Fibroblast of skin of abdomen (primary cell): ENCODE data around the gene C1orf167. TPM values are rescaled to one million over a fixed set of nuclear protein-coding genes. Genes with fewer than 3 reads are reported as not detected.

Source experiments
- DNase-seq: peaks from one replicate; pipeline ENCODE4 v3.0.0-alpha.2; 2013
- polyA plus RNA-seq, 2 experiments: library from polyadenylated mRNA; unstranded; fragments of 120-200 nt; gene quantifications; one replicate each; pipeline ENCODE4 v1.2.1, GENCODE V29; 2013; ENCODE audit not compliant: insufficient read length in 2 of 2

Gene C1orf167, protein sequence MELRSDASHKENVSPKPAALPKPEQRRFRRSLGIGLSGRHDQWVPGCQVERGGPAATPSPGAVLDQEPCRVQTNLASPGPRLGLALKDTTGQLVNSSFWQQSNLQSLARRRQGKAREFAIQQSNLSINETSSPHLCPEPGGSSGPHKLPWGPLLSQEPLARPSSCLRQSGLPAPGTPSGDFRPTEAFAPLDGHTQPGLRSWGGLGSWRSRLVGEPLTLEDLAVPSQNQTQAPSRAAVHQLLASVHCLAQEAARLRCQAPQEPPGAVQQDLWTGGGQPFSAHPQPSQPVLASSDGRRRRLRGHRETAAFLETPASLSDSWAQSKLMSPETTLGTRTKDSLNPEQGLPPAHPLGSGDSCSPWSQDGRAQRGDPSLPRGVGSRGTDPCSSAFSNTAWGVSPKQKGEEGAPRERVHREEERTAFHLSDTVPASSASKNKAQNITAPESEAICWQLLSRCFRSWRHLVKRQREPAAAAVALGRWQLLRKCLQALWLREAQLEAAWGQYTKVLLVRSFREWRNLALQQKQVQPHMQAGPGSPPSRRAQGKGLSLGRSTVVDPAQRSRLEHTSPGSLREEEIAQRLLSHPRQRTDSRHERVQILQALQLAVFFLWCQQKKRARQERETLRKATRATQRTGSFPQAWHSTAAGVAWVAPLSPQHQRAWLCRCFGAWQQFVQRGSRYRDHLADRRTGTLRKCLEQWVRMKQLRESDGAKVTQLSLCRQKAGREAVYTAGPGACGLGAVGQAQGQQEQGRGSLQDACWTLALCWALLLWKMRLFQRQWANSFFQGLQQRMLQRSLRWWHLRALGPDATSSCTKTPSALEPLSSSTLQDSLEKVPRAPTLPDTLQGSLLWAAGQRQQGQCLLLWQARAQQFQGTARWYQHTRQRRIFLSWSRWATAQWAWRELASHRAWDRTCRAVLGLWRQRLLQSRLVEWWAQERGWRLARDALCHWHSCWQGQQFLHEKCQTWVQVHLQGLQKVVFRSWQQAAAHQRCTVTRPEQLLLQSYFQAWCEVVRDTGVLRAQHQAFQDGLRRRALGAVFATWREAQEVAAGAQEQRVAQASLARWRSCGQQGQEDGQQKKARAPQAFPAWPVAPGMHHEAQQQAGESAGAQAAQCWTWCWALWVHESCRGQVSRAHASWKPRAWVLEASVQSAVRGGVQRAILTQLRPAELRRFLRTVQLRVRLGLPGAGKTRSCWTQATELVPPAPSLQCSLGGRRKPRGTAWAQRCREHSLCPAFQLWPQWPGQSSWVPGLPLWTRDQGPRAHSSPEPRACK (N-terminal part only)
- polyA plus RNA-seq (2013, experiment 1 of 2; ENCODE audit: insufficient read length): 0.51 TPM
- not detected for polyA plus RNA-seq (2013, experiment 2 of 2; ENCODE audit: insufficient read length)

DNA sequence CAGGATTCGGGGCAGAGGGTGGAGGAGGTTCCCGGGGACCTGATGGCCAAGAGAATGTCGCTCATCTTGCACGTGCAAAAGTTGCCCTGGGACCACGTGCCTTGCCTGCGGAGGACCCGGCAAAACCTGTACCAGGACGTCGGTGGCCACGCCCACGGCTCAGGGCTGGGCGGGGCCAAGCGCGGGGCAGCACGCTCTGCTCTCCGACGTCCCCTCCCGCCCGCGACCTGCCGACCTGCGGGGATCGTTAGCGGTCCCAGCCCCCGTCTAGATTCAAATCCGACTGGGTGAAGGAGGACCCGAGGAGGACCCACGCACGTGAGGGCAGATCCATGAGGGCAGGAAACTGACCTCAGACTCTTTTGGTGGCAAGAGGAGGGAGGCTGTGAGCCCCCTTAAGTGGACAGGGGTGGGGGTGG, at the start of gene C1orf167:
Gene C1orf167 (plus strand): TSS at position 206 of the 419 bp plus-strand sequence. CDS start 2,208 bp downstream, outside the sequence.
- DNase-seq: no peak

DNA sequence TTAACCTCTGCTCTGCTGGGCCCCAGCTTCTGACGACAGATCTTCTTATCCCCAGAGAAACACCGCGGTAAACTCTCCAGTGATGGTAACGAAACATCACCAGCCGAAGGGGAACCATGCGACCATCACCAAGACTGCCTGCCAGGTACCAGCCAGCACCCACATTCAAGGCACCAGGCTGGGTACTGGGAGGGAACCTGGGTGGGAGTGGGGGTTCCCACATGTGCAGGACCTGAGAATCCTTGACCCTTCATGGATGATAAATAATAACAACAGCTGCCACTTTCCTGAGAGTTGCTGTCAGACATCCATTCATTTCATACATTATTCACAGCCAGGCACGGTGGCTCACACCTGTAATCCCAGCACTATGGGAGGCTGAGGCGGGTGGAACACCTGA, 49.7 kb upstream of the C1orf167 start:
- no peak for DNase-seq

DNA sequence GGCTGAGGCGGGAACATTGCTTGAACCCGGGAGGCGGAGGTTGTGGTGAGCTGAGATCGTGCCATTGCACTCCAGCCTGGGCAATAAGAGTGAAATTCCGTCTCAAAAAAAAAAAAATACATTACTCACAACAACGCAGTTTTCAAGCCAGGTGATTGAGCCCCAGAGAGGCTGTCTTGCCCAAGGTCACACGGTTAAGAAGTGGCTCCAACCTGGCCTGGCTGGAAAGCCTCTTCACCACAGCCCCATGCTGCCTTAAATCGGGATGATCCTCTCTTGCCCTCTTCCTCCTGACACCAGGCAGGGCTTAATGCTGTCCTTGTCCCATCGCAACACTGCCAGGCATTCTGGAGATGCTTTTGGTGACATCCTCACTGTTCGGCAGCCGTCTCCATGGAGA, 48.9 kb upstream of the C1orf167 start:
- no peak for DNase-seq

DNA sequence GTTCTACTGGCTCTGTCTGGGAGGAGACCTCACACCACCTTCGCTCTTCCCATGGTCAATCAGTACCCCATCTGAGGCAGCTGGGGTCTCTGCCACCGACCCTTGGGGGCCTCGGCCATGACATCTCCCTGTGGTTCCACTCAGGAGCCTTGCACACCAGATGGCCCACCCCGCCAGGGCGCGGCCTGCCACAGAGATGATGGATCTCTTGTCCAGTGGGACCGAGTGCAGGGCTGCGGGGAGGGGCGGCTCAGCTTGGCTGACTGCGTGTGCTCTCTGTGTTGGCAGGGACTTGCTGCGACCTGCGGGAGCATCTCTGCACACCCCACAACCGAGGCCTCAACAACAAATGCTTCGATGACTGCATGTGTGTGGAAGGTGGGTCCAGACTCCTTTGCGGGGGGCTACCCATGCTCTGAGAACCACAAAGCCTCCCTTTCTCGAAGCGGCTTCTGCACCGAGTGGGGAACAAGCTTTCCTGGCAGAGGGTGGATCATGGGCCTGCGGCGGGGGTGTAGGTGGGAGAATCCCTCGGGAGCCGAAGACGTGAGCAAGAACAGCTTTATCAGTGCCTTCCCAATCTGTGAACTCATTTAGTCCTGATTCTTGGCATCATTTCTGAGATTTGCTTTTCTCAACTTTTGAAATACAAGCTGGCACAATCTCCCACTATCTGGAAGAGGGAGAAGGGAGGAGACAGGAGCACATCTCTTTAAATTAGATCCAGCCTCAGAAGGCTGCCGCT, 47.0 kb upstream of the C1orf167 start:
- DNase-seq: no peak

DNA sequence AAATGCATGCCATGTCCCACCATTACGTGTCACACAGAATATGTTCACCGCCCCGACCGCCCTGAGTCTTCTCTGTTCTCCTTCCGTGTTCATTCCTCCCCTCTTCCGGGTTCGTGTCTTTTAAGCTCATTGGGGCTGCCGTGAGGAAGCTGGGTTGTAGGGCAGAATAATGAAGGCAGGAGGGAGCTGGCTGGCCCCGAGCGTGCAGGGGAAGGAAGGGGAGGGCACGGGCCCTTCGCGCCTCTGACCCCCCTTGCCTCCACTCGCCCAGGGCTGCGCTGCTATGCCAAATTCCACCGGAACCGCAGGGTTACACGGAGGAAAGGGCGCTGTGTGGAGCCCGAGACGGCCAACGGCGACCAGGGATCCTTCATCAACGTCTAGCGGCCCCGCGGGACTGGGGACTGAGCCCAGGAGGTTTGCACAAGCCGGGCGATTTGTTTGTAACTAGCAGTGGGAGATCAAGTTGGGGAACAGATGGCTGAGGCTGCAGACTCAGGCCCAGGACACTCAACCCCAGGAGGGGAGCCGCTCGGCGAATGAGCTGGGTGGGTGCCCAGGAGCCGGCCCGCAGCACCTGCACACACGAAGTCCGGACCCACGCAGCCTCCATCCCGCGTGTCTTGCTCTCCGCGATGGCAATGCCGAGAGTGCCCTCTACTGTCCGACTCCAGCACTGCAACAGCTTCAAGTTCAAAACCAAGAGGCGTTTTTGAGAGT, 42.5 kb upstream of the C1orf167 start:
- DNase-seq: peak; percentile 39

DNA sequence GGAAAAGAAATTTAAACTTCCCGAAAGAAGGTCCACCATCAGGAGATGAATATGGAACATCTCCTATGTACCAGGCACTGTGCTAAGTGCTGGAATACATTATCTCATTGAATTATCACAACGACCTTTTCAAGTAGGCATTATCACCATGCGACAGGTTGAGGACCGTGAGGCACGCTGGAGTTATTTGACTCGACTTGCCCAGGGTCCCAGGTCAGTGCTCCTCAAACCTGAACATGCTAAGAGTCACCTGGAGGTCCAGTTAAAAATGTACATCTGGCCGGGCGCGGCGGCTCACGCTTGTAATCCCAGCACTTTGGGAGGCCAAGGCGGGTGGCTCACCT, 42.0 kb upstream of the C1orf167 start:
- no peak for DNase-seq

DNA sequence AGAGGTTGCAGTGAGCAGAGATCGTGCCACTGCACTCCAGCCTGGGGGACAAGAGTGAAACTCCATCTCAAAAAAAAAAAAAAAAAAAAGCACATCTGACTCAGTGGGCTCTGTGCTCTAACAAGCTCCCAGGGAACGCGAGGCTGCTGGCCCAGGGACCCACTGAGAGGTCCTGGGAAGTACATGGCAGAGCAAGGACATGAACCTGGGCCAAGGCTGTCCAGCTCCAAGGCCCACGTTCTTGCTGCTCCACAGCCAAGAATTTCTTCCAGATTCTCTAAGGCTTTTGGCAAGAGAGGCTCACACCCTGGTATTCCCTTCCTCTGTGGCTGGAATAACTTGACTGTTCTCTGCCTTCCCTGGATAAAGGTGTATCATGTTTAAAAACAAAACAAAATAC, 41.5 kb upstream of the C1orf167 start:
- no peak for DNase-seq

DNA sequence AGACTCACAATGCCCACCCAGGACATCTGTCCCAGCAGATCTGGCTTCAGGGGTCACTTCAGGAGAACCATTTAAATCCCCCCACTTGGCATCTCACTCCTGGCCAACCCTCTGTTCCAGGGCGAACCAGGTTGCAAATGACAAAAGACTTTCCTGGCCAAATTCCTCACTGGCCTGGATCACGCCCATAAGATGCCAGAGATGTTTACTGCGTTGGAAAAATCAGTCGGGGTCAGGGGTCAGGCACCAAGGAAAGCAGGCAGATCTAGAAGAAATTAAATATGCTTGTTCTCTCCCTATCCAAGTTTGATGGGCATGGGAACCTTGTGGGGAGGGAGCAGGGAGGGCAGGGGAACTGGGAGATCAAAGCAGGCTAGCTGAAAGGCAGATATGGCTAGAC, 40.7 kb upstream of the C1orf167 start:
- no peak for DNase-seq

DNA sequence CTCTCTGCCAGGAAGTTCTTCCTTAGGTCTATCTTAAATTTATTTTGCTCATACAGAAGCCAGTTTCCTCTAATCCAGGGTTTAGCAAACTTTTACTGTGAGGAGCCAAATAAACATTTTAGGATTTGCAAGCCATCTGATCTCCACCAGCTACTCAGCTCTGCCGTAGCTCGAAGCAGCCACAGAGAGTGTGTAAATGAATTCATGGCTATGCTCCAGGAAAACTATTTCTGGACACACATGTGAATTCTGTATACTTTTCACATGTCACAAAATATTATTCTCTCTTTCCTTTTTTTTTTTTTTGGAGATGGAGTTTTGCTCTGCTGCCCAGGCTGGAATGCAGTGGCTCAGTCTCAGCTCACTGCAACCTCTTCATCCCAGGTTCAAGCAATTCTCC, 39.5 kb upstream of the C1orf167 start:
- no peak for DNase-seq

DNA sequence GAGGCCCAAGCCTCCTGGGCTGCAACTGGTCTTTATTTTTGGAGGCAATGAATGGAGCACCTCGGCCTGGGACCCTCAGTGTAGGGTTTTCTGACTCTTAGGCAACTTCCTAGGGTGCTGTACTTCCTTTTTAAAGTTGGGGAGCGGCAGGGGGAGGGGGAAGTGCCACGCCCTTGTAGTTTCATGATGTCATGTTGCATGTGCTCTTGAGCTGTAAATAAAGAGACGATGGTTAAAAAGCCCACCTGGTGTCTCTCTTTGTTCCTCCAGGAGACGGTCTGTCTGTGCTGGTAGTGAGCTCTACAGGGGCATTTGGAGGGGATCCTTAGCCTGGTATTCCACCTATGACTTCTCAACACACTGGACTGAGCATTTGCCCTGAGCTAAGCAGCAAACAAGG, 36.4 kb upstream of the C1orf167 start:
- DNase-seq: no peak

DNA sequence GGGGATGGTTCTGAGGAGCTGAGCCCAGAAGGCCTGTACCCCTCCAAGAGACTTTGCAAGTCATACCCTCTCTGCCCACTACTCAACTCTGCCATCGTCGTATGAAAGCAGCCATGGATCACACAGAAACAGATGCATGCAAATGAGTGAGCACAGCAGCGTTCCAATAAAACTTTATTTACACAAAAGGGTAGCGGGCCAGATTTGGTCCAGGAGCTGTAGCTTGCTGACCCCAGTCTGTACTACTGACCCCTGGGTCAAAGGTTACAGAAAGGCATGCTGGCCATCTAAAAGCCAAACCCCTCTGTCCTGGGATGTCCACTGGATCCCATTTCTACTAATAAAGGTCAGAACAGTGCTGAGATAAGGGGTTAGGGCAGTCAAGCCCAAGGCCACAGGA, 34.9 kb upstream of the C1orf167 start:
- no peak for DNase-seq

DNA sequence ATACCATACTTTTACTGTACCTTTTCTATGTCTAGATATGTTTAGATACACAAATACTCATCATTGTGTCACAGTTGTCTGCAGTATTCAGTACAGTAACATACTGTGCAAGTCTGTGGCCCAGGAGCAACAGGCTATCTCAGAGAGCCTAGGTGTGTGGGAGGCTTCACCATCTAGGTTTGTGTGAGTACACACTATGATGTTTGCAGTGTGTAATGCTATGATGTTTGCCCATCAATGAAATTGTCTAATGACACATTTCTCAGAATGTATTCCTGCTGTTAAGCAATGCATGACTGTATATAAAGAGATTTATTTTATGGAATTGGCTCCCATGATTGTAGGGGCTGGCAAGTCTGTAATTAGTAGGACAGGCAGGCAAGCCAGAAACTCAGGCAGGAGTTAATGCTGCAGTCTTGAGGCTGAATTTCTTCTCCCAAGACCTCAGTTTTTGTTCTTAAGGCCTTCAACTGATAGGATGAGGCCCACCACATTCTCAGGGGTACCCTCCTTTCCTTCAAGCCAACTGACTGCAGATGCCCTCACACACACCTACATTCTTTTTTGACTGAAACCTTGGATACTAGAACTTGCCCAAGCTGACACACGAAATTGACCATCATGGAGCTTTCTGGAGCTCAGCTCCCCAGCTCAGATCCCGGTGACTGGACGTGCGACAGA, 33.7 kb upstream of the C1orf167 start:
- no peak for DNase-seq

DNA sequence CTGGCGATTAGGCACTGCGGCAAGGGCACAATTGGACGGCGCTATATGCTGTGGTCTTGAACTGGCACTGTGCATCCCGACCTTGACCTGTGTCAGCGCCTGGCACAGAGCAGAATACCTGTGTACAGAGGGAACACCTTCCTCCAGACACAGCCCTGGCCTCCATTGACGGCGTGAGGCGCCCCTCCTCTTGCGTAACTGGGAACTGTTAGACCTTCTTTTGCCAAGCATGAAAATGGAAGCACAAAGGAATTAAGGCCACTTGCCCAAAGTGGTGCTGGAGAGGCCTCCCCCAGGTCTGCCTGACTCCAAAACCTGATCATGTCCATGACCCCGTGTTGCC, 32.9 kb upstream of the C1orf167 start:
- DNase-seq: no peak

DNA sequence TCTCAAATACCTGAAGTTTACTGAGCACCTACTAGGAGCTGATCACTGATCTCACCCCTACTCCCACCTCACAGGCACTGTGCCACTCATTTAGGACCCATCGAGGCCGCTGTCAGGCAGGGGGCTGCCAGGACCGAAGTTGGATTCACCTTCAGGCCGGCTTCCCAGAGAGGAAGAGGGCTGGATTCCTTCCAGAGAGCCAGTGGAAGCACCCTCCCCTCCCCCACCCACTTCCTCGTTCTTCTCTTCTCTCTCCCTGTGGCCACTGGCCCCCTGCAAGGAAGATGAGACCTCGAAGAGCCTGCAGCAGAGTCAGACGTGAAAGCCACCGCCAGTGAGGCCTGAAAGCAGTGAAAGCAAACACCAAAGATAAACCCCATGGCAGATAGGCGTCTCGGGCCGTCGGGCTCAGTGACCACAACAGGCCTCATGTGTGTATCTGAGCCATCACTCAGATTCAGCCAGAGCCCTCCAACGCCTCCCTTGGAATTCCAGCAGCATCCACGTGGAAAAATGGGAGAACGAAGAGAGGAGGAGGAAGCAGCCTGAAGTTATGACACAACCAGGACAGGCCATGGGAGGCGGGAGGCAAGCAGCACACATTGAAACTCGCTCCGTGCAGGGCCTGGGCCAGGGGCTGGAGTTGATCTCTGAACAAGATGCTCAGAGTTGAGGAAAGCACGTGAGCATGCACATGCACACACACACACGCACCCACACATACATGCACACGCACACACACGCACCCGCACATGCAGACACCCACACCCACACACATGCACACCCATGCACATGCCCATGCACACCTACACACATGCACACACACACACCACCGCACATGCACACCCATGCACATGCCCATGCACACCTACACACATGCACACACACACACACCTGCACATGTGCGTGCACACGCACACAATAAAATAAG, 32.2 kb upstream of the C1orf167 start:
- DNase-seq: no peak

DNA sequence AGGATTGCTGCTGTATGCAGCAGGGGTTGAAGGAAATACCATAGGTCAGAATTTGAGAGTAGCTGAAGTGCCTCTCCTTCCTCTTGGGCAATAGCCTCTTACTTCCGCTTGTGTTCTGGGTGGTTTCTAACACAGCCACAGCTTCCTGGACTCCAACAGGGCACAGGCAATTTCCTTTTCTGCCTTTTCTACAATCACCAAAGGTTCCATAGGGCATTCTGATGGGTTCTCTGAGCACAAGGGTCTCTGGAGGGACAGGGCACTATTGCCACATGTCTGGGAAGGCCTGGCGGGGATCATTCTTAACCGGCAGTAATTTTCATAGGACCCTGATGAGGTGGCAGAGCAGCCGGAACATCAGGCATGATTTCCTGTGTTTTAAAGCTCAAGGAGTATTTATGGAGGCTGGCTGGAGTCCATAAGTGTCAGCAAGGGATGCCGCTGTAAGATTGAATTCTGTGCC, 31.5 kb upstream of the C1orf167 start:
- no peak for DNase-seq

DNA sequence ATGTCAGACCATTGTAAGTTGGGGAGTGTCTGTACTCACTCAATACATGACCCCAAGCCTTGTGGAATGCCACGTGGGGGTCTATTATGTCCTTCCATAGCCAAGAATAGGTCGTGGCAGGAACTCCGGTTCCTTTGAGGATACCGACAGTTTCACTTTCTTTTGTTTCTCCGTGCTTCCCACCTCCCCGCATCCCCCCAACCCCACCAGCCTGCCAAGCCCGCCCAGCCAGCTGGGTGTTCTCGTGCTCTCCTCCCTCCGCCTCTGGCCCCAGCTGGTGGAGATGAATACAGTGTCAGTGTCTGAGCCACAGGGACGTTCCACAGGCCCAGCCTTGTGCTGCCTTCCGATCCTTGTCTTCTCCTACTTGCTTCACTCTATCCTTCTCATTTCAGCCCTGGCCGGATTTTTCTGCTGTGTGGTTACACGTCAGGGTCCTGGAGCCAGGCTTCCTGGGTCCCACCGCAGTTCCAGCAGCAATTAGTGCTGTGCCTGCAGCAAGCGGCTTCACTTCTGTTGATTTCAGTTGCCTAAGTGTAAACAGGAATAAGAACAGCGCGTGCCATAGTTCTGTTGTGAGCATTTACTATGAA, 30.2 kb upstream of the C1orf167 start:
- peak; percentile 61 for DNase-seq

DNA sequence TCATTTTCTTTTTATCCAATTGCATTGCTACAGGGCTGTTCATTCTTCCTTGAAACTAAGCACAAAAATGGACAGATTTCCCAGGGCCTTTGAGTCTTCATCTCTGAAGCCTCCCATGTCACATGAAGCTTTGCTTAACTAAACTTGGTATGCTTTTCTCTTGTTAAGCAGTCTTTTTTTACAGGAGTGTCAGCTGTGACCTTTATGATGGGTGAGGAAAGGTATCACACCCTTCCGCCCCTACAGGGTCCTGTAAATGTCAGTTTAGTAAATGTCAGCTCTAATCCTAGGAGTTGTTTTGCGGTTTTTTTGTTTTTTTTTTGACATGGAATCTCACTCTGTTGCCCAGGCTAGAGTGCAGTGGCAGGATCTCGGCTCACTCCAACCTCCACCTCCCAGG, 28.7 kb upstream of the C1orf167 start:
- no peak for DNase-seq

DNA sequence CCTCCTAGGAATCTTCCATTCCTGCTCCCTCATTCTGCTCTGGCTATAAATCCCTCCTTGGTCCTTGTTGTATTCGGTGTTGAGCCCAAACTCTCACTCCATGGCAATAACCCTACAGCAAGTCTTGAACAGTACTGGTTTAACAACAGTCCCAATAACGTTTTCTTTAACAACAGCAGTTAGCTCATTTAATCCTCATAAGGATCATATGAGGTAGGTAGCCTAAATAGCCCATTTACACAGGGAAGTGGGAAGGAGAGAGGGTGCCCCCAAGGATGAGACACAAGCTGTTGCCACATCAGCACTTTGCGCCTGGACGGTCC, 26.5 kb upstream of the C1orf167 start:
- no peak for DNase-seq
